Activated CD4-positive, CD25-positive, alpha-beta regulatory T cell treated with anti-CD3 and anti-CD28 coated beads, Interleukin-2, amount 50 U/mL, for 24 hours (primary cell): ENCODE results near the gene DNAJC22.
A peak's percentile ranks its signal among the peaks of the same experiment; 100 is the strongest.
"Not testable (repeated sequence)": the region's sequence is repeated elsewhere in the genome, so short reads cannot be mapped to it uniquely, and the experiment has no call there.

Experiments
- ATAC-seq, 2 donors: fragments of 150-1000 bp; cut with Tn5 transposase; one replicate each; pipeline ENCODE4 v1.10.0; 2021; ENCODE audit warnings: mild to moderate bottlenecking in 1 of 2, moderate library complexity in 1 of 2

Gene DNAJC22

DNA sequence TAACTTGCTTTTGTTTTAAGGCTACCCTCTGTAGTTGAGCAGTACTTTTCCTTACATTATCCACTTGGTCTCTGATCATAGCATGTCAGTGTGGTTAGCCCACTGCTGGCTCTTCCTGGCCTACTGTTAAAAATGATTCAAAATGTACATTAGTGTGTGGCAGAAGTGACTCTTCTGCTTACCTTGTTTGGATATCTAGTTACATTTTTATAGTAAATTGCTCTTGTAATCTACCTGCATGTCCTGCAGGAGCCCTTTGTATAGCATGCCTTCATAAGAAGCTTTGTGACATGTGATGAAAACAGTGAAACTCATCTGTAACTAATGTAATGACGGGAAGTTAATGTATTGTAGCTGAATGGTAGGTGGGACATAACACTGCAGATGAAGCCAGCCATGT is 28.7 kb downstream of the DNAJC22 start:
- ATAC-seq, result no peak

DNA sequence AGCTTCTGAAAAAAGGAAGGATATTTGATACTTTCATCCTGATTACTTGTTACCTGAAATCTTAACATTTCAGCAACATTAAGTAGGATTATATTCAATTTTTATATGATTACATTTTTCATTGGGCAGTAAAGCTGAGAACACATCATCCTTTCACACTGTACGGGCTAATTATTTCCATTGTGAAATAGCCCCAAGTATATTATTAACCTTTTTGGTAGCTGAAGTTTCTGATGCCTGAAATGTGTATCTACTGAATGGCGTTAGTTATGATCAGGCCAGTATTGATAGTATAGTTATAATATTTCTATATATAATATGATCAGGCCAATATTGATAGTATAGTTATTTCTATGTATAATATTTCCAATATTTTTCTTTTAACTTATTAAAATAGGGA is 30.7 kb downstream of the DNAJC22 start:
- ATAC-seq, result no peak

DNA sequence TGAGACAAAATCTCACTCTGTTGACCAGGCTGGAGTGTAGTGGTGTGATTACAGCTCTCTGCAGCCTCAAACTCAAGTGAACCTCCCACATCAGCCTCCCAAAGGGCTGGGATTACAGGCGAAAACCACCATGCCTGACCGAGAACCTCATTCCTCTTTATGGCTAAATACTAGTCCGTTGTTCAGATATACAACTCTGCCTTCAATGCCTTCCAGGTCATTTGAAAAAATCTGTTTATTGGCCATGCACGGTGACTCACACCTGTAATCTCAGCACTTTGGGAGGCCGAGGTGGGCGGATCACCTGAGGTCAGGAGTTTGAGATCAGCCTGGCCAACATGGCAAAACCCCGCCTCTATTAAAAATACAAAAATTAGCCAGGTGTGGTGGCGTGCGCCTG is 33.5 kb downstream of the DNAJC22 start:
- ATAC-seq, result not testable (repeated sequence)

DNA sequence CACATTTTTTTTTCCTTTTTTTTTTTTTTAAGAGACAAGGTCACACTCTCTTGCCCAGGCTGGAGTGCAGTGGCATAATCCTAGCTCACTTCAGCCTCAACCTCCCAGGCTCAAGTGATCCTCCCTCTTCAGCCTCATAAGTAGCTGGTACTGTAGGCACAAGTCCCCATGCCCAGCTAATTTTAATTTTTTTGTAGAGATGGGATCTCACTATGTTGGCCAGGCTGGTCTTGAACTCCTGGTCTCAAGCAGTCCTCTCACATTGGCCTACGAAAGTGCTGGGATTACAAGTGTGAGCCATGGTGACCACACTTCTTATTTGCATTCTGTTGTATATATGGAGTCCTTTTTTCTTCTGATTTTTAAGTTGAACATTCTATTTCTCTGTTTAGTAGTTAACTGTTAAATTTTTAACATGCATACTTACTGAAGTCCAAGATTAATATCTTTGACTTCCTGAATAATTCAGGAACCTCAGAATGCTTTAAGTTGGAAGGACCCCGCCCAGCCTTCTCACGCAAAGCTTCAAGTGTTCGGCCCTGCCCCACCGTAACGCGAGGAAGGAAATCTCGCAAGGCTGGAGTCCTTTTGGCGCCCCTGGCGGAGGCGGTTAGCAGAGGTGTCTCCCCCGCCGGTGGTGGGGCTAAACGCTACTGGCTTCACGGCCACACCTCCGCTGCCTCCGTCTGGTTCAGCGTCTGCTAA is 42.1 kb downstream of the DNAJC22 start:
- ATAC-seq, result peak; percentile 41 to 63

DNA sequence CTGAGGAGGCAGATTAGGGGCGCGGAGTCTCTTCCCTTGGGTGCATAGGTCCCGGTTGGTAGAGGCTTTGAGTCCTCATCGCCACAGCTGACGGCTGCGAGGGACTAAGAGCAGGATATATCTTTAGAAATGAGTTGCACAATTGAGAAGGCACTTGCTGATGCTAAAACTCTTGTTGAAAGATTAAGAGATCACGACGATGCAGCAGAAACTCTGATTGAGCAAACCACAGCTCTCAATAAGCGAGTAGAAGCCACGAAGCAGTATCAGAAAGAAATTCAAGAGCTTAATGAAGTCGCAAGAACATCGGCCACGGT is 42.7 kb downstream of the DNAJC22 start:
- ATAC-seq, result no peak

DNA sequence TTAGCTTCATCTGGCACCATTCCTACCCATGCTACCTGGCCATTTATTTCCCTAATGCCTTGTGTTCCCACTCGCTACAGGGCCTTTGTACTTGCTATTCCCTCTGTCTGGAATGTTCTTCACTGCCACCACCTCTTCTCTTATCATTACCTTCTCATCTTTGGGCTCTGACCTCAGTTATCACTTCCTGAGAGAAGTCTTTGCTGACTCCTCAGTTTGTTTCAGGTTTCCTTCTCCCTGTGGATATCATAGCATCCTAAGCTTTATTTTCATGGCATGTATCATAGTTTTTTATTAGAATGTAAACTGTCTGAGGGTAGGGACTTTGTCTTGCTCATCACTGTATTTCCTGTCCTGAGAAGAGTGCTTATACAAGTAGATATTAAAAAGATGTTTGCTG is 50.3 kb downstream of the DNAJC22 start:
- no peak for ATAC-seq

DNA sequence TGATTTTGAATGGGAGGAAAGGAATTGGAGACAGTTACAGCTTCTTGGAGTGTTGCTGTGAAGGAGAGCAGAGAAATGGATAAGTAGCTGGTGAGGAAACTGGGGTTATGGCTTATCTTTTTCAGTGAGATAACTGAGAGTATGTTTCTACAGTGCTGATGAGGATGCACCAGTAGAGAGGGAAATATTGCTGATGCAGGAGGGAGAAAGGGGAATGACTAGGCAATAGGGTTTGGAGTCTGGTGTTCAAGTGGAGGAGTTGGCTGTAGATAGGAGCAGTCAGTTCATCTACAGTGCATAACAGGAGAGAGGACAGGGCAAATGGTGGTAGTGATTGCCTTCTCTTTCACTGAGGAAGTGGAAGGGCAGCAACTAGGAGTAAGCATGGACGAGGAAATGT is 53.6 kb downstream of the DNAJC22 start:
- no peak for ATAC-seq
